DOHH2 (cell line): ENCODE data around the gene DIS3L2.

Experiments used
- H3F3A ChIP-seq: fragments of 200-600 bp; sonication (generic), shearing (Covaris generic); 2 replicates; pipeline ENCODE4 v1.6.0; 2016; ENCODE audit warnings: antibody characterized with exemption, mild to moderate bottlenecking; ENCODE audit not compliant: control insufficient read depth, insufficient read depth
- H3K27ac ChIP-seq: fragments of 200-600 bp; sonication (generic); 2 replicates; pipeline ENCODE4 v1.5.1; 2014; ENCODE audit warnings: low read depth, mild to moderate bottlenecking, low read length, moderate library complexity
- H3K27me3 ChIP-seq: fragments of 200-600 bp; sonication (generic); 2 replicates; pipeline ENCODE4 v1.6.1; 2014; ENCODE audit warnings: mild to moderate bottlenecking, low read length, mixed read lengths; ENCODE audit not compliant: control insufficient read depth
- H3K36me3 ChIP-seq: fragments of 200-600 bp; sonication (generic); 2 replicates; pipeline ENCODE4 v1.6.1; 2014; ENCODE audit warnings: mild to moderate bottlenecking, low read length, moderate library complexity, mixed read lengths; ENCODE audit not compliant: control insufficient read depth
- H3K4me1 ChIP-seq: fragments of 200-600 bp; sonication (generic); 2 replicates; pipeline ENCODE4 v1.6.1; 2014; ENCODE audit warnings: mild to moderate bottlenecking, low read length, mixed read lengths; ENCODE audit not compliant: control insufficient read depth
- H3K4me2 ChIP-seq: fragments of 200-600 bp; sonication (generic); 2 replicates; pipeline ENCODE4 v1.6.0; 2014; ENCODE audit warnings: mild to moderate bottlenecking, low read length, moderate library complexity
- H3K4me3 ChIP-seq: fragments of 200-600 bp; sonication (generic); 2 replicates; pipeline ENCODE4 v1.5.1; 2014; ENCODE audit warnings: mild to moderate bottlenecking, low read length, mixed read lengths
- H3K79me2 ChIP-seq: fragments of 200-600 bp; sonication (generic); 2 replicates; pipeline ENCODE4 v1.6.1; 2014; ENCODE audit warnings: mild to moderate bottlenecking, low read length, mixed read lengths; ENCODE audit not compliant: control insufficient read depth
- H3K9me2 ChIP-seq: fragments of 200-600 bp; sonication (generic); replicated peaks from 2 replicates; pipeline ENCODE4 v1.6.1; 2014; ENCODE audit warnings: mild to moderate bottlenecking, low read length, mixed read lengths; ENCODE audit not compliant: control insufficient read depth
- H3K9me3 ChIP-seq: fragments of 200-600 bp; sonication (generic); 2 replicates; pipeline ENCODE4 v1.6.1; 2014; ENCODE audit warnings: antibody characterized with exemption, low read length, mixed read lengths; ENCODE audit not compliant: control insufficient read depth, insufficient read depth
- H4K20me1 ChIP-seq: fragments of 200-600 bp; sonication (generic); 2 replicates; pipeline ENCODE4 v1.6.0; 2014; ENCODE audit warnings: low read depth, mild to moderate bottlenecking, antibody characterized with exemption, low read length, moderate library complexity; ENCODE audit not compliant: control insufficient read depth, insufficient read depth
- EZH2phosphoT487 ChIP-seq: fragments of 200-600 bp; sonication (generic); IDR thresholded peaks from 2 replicates; pipeline ENCODE4 v1.6.1; 2017; ENCODE audit warnings: borderline replicate concordance, mild to moderate bottlenecking, antibody characterized with exemption, low read length, moderate library complexity, mixed read lengths
- TF ChIP-seq, protein P1 (sequence below): fragments of 200-600 bp; sonication (generic); IDR thresholded peaks from one replicate; pipeline ENCODE4 v1.5.1; 2014; ENCODE audit warnings: antibody characterized with exemption, mild to moderate bottlenecking, low read depth, low read length; ENCODE audit not compliant: poor library complexity, severe bottlenecking

The DIS3L2 gene

DNA sequence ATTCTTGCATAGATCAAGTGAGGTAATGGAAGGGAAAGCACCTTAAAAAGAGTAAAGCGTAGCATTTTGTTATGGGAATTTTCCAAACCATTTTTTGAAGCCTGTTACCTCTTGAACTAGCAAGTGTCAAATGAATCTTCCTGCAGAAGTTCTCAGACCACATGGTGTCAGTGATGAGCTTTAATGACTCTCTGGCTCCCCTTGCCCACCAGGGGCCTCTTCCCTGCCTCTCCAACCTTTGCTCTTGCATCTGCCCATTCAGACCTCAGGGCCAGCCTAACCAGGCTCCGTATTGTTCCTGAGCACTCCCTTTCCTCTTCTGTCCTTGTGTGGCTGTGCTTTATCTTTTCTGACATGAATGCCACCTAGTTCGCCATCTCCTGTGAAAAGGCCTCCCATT lies 155.9 kb downstream of the DIS3L2 start:
- Histone ChIP-seq H3K4me3 (no peak overlapping the region), H3F3A (no peaks in the 10 kb centered on the region), H3K79me2 (no peaks in the 10 kb centered on the region), H3K9me3 (no peaks in the 10 kb centered on the region), H3K9me2 (no peaks in the 10 kb centered on the region), H3K4me2 (no peak overlapping the region), H3K27ac (no peak overlapping the region), H3K27me3 (no peaks in the 10 kb centered on the region), H3K36me3 (no peaks in the 10 kb centered on the region), H3K4me1 (no peaks in the 10 kb centered on the region), H4K20me1 (no peaks in the 10 kb centered on the region)
- no peak for TF ChIP-seq EZH2phosphoT487
- TF ChIP-seq, protein P1, sequence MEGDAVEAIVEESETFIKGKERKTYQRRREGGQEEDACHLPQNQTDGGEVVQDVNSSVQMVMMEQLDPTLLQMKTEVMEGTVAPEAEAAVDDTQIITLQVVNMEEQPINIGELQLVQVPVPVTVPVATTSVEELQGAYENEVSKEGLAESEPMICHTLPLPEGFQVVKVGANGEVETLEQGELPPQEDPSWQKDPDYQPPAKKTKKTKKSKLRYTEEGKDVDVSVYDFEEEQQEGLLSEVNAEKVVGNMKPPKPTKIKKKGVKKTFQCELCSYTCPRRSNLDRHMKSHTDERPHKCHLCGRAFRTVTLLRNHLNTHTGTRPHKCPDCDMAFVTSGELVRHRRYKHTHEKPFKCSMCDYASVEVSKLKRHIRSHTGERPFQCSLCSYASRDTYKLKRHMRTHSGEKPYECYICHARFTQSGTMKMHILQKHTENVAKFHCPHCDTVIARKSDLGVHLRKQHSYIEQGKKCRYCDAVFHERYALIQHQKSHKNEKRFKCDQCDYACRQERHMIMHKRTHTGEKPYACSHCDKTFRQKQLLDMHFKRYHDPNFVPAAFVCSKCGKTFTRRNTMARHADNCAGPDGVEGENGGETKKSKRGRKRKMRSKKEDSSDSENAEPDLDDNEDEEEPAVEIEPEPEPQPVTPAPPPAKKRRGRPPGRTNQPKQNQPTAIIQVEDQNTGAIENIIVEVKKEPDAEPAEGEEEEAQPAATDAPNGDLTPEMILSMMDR, result no peak

DNA sequence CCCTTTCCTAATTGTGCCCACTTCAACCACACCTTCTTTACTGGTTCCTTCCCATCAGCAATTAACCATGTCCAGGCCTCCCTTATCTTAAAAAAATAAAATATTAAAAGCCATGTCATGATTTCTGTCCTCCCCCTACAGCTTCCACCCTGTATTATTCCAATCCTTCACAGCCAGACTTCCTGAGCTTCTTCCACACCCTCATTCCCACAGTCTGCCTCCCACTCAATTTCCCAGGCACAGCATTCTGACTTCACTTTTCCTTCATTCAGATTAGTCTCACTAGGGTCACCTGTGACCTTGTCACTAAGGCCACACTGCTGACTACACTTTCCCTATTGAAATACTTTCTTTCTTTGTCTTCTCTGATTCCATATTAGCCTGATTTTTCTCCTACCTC lies 159.4 kb downstream of the DIS3L2 start:
- no peaks in the 10 kb centered on the region for H3K4me1 ChIP-seq
- H3K27ac ChIP-seq, result no peak overlapping the region
- no peaks in the 10 kb centered on the region for H3K79me2 ChIP-seq
- H3K4me3 ChIP-seq, result no peak overlapping the region
- no peaks in the 10 kb centered on the region for H3K9me2 ChIP-seq
- no peaks in the 10 kb centered on the region for H3F3A ChIP-seq
- TF ChIP-seq, protein P1, result no peak
- no peak for TF ChIP-seq EZH2phosphoT487
- no peak overlapping the region for H3K4me2 ChIP-seq
- no peaks in the 10 kb centered on the region for H3K36me3 ChIP-seq
- H4K20me1 ChIP-seq, result no peaks in the 10 kb centered on the region
- no peaks in the 10 kb centered on the region for H3K9me3 ChIP-seq
- H3K27me3 ChIP-seq, result no peaks in the 10 kb centered on the region

DNA sequence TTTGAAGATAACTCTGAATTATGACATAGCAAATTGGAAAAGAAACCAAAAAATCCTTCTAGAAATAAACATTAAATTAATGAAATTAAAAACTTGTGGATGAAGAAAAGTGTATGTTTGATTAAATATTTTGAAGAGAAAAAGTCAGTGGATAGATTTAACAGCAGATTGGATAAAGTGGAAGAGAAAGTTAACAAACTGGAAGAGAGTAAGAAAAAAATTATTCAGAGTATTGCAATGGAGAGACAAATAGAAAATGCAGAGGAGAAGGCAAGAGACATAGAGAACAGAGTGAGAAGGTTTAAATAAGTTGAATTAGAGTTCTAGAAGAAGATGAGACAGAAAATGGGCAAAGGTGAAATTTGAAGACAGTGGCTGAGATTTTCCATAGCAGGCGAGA lies 162.8 kb downstream of the DIS3L2 start:
- Histone ChIP-seq H3K36me3 (no peaks in the 10 kb centered on the region), H3K27ac (no peak overlapping the region), H3K4me2 (no peak overlapping the region), H3K4me1 (no peaks in the 10 kb centered on the region), H4K20me1 (no peaks in the 10 kb centered on the region), H3F3A (no peaks in the 10 kb centered on the region), H3K27me3 (no peaks in the 10 kb centered on the region), H3K9me3 (no peaks in the 10 kb centered on the region), H3K9me2 (no peaks in the 10 kb centered on the region), H3K4me3 (no peak overlapping the region), H3K79me2 (no peaks in the 10 kb centered on the region)
- TF ChIP-seq, protein P1, result no peak
- TF ChIP-seq EZH2phosphoT487, result no peak
